GM19395 (cell line): Measurements from ENCODE around the gene TRAPPC8.
"Not testable (repeated sequence)": the region's sequence is repeated elsewhere in the genome, so short reads cannot be mapped to it uniquely, and the experiment has no call there.

Experiments used
- ATAC-seq: cut with Tn5 transposase; IDR thresholded peaks from one replicate; pipeline ENCODE4 v1.9.1; 2021; ENCODE audit warnings: mild to moderate bottlenecking, moderate library complexity; ENCODE audit not compliant: unreplicated experiment

TRAPPC8 gene

DNA sequence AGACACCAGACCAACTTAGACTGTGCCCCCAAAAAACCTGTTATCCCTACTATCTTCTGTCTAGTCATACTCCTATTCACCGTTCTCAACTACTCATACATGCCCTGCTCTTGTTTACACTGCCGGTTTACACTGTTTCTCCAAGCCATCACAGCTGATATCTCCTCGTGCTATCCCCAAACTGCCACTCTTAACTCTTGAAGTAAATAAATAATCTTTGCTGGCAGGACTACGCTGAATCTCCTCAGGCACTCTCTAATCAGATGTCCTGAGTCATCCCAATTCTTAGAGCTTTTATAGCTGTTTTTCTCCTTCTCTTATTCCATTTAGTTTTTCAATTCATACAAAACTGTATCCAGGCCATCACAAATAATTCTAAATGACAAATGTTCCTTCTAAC lies 133.9 kb downstream of the TRAPPC8 start:
- not testable (repeated sequence) for ATAC-seq

DNA sequence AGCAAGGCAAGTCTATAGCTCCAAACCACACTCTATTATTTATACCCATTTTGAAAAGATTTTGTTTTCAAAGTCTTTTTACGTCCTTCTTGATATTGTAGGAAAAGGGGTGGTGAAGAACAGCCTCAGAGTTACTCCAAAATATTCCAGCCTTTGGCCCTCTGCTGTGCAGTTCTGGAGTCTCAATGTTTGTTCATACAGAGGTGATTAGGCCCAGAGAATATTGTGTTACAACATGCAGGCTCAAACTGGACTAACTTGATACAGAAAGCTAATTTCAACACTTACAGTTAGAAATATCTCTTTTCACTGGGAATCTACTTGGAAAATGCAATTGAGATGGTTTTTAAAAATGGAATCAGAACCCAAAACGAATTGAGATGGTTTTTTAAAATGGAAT lies 141.8 kb downstream of the TRAPPC8 start:
- no peak for ATAC-seq

DNA sequence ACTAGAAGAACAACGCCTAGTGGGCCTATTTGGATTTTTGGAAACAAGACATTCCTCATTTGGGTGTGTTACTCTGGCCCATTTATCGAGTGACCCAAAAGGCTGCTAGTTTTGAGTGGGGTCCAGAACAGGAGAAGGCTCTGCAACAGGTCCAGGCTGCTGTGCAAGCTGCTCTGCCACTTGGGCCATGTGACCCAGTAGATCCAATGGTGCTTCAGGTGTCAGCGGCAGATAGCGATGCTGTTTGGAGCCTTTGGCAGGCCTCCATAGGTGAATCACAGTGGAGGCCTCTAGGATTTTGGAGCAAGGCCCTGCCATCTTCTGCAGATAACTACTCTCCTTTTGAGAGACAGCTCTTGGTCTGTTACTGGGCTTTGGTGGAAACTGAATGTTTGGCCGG lies 143.7 kb downstream of the TRAPPC8 start:
- not testable (repeated sequence) for ATAC-seq

DNA sequence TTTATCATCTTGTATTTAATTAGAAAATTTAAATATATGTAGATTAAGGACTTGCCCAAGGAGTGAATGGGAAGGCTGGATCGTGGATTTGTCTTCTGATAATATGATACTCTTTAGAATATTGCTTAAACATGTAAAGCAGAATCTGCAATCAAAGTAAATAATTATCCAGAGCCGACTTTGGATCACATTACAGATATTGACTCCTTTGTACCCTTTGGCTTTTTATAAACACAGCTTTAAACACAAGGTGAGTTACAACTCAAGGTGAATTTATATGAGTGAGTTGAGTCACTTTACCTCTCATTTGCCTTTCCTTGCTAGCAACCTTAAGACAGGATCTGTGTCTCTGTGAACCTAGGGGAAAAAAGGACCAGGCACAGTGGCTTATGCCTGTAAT lies 144.5 kb downstream of the TRAPPC8 start:
- no peak for ATAC-seq

DNA sequence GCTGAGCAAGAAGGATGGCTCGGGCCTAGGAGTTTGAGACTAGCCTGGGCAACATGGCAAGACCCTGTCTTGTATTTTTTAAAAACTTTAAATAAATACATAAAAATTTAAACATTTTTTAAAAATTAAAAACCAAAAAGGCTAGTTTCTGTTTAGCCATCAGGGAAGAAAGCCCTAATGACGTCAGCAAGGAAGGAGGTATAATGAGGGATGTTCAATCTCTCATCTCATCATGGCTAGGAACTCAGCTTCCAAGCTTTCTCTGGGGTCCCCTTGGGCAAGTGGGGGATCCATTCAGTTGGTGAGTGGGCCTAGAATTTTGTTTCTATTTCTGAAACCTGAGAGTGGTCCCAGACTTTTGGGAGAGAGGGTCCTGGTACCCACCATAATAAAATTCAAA lies 147.2 kb downstream of the TRAPPC8 start:
- ATAC-seq: no peak

DNA sequence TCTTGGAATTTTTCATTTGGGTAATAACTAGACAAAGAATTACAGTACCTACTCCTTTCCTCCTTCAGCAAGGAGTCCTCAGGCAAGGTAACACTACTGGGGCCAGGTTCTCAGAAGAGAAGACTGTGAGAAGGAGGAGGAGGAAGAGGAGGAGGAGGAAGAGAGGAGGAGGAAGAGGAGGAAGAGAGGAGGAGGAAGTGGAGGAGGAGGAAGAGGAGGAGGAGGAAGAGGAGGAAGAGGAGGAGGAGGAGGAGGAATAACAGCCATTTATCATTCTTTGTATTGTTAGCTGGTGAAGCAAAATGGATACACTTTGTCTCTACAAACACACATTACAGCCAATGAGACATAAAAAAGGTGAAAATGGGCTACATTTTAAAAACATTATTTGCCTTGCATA lies 149.4 kb downstream of the TRAPPC8 start:
- no peak for ATAC-seq

DNA sequence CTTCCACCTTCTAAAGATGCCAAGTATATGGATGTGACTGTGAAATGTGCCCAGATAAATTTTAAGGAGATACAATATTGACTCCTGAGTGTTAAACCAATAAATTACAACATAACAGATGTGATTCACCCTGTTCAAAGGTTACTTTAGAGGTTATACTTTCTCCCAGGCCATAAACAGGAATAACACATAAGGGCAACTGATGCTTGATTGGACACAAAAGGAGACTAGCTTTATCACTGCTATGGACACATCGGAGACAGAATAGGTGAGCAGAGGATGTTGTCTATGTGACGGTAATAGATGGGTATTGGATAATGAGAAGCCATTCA lies 150.4 kb downstream of the TRAPPC8 start:
- ATAC-seq: no peak

DNA sequence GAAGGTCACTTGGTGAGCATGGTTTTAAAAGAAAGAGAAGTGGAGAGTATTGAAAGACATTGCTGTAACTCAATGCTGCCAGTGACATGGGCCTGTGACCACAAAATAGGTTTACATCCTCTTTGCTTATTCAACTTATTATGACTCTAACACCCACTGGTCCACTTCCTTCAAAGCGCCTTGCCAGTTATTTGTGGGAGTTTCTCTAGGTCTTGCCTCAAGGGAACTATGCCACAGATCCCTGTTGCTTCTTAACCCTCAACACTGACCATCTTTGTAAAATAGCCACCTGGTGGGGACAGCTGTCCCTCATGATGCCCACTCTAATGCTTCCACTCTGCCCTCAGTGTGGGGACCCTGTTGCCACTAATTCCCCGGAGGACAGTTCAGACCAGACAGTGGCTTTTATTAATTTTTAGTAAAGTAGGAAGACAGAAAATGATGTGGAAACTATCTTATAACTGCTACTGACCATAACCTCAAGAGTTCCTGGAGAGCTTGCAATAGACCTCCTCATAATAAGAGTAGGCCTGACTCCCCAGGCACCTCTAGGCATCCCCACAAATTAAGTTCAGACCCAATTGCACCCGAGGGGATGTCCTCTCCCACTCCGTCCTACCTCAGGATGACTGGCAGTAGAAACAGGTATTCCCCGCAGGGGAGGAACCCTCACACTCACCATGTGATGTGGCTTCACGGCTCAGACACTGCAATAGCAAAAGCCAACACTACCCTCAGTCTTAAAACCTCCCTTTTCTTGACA lies 150.9 kb downstream of the TRAPPC8 start:
- peak; percentile 99 for ATAC-seq

DNA sequence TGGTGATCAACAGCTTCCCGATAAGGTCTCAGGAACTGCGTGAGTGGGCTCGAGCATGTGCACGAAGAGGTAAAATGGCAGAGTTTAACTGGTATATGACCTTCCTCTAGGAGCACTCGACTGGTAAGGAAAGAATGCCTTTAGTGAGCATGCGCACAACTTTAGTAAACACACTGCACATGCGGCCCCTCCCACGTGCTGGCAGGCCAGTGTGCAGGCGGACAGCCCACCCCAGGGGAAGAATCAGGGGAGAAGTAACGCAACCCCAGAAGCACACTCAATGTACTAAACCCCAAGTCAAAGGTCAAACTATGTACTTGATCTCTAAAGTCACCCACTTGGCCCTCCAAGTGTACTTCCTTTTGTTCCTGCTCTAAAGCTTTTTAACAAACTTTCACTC lies 153.5 kb downstream of the TRAPPC8 start:
- no peak for ATAC-seq

DNA sequence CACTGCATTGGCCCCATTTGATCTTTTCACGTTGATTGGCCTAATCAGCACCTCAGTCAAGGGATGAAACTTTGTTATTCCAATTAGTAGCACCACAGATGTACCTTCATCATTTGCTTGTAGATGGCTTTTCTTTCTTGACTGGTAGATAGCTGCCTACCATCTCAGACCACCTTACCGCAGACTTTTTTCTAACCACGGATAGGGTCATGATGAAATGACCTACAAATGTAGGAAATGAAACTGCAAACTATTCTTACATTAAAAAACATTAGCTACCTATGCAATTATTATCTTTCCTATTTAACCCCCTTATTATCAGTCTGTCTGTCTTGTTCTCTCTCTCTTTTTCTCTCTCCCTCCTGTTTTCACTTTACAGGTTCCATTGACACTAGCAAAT lies 159.9 kb downstream of the TRAPPC8 start:
- ATAC-seq: no peak
